ENCODE results near the gene SPON1.

Gene SPON1

GRCh38 chr11:14312736-14313438 is 350.4 kb downstream of the SPON1 start:
- Histone ChIP-seq H3K9me3 (ENCODE audit: insufficient read depth, low read length) (no peaks in the 10 kb centered on the region), H3K4me3 (ENCODE audit: insufficient read length, low read depth) (no peak overlapping the region), H3K36me3 (ENCODE audit: insufficient read depth, insufficient read length, low read length) (no peaks in the 10 kb centered on the region), H3K4me1 (ENCODE audit: insufficient read depth, insufficient read length) (no peaks in the 10 kb centered on the region), H3K27me3 (ENCODE audit: insufficient read depth, insufficient read length) (no peaks in the 10 kb centered on the region), H3K9ac (ENCODE audit: insufficient read length, low read depth) (no peak overlapping the region)
- TF ChIP-seq ZNF274 (IDR thresholded peaks at IDR 0.05; ENCODE audit: low read depth, low read length): no peak
- TF ChIP-seq YY1 (IDR thresholded peaks at IDR 0.05; ENCODE audit: insufficient read depth, insufficient read length): no peak
- TF ChIP-seq SUZ12 (IDR thresholded peaks at IDR 0.05; ENCODE audit: extremely low read depth, insufficient read depth, insufficient read length): no peak
- DNase-seq (ENCODE audit: low read depth, low spot score): no peak

DNA sequence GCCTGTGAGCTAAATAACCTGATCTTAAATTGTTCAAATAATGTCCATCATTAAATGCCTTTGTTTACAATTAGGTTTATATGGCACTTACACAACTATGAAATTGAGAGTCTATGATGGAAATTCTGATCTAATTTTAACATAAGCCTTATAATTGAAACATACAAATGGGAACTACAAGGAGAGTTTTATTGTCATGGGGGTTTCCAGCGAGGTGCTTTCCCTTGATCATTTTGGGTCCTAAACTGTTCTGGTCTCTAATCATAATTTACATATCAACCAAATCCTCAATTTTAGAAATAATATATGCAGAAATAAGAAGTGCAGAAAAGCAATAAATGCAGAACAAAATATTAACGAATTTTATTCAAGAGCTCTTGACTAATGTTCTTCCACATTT is 351.6 kb downstream of the SPON1 start:
- TF ChIP-seq SUZ12 (IDR thresholded peaks at IDR 0.05; ENCODE audit: extremely low read depth, insufficient read depth, insufficient read length): no peak
- no peak for TF ChIP-seq ZNF274 (IDR thresholded peaks at IDR 0.05; ENCODE audit: low read depth, low read length)
- no peak for TF ChIP-seq YY1 (IDR thresholded peaks at IDR 0.05; ENCODE audit: insufficient read depth, insufficient read length)
- H3K9ac ChIP-seq (ENCODE audit: insufficient read length, low read depth): no peak overlapping the region
- no peaks in the 10 kb centered on the region for H3K36me3 ChIP-seq (ENCODE audit: insufficient read depth, insufficient read length, low read length)

DNA sequence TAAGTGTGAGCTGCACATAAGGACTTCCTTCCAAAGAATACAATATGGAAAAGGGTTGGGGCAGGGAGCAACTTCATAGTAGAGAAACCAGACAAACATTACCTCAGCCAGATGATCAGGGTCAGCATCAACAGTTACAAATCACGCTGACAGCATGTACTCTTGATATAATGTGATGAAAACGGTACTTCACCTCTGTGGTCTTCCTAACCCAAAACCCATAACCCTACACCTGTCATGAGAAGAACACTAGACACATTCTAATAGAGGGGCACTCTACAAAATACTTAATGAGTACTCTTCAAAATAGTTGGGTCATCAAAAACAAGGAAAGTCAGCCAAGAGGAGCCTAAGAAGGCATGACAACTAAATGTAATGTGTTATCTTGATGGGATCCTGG is 352.6 kb downstream of the SPON1 start:
- Histone ChIP-seq H3K27me3 (ENCODE audit: insufficient read depth, insufficient read length) (no peaks in the 10 kb centered on the region), H3K9me3 (ENCODE audit: insufficient read depth, low read length) (no peaks in the 10 kb centered on the region), H3K9ac (ENCODE audit: insufficient read length, low read depth) (no peak overlapping the region), H3K4me1 (ENCODE audit: insufficient read depth, insufficient read length) (no peaks in the 10 kb centered on the region), H3K36me3 (ENCODE audit: insufficient read depth, insufficient read length, low read length) (no peaks in the 10 kb centered on the region), H3K4me3 (ENCODE audit: insufficient read length, low read depth) (no peak overlapping the region)
- DNase-seq (ENCODE audit: low read depth, low spot score): no peak
- no peak for TF ChIP-seq ZNF274 (IDR thresholded peaks at IDR 0.05; ENCODE audit: low read depth, low read length)
- TF ChIP-seq SUZ12 (IDR thresholded peaks at IDR 0.05; ENCODE audit: extremely low read depth, insufficient read depth, insufficient read length): no peak
- no peak for TF ChIP-seq YY1 (IDR thresholded peaks at IDR 0.05; ENCODE audit: insufficient read depth, insufficient read length)

More for the DNA sequence above, 351.6 kb downstream of the SPON1 start:
- H3K27me3 ChIP-seq (ENCODE audit: insufficient read depth, insufficient read length): no peaks in the 10 kb centered on the region
- DNase-seq (ENCODE audit: low read depth, low spot score): no peak
- H3K9me3 ChIP-seq (ENCODE audit: insufficient read depth, low read length): no peaks in the 10 kb centered on the region
- no peak overlapping the region for H3K4me3 ChIP-seq (ENCODE audit: insufficient read length, low read depth)
- H3K4me1 ChIP-seq (ENCODE audit: insufficient read depth, insufficient read length): no peaks in the 10 kb centered on the region

Data from NT2/D1 (cell line).